Adrenal gland (tissue), 12 donors: ENCODE measurements around the gene GATAD2A. TPM values are rescaled to one million over a fixed set of nuclear protein-coding genes. Genes with fewer than 3 reads are reported as not detected.

Experiments used
- DNase-seq, 7 donors: peaks; one replicate each; pipeline ENCODE4 v3.0.0-alpha.2; 2019 to 2020
- H3K27ac ChIP-seq, 5 donors: fragments of 200-600 bp; sonication (generic) in 4 of 5; 1 replicate in 3 of 5; 2 replicates in 2 of 5; pipeline versions ENCODE4 v1.5.1 to v1.8.0; 2016 to 2020; ENCODE audit warnings: mild to moderate bottlenecking in 1 of 5
- H3K27me3 ChIP-seq: fragments of 200-600 bp; 2 replicates; pipeline ENCODE4 v1.8.0; 2021
- H3K36me3 ChIP-seq, 2 donors: fragments of 200-600 bp; replicated peaks in 1 of 2; 1 replicate in 1 of 2; 2 replicates in 1 of 2; pipeline versions ENCODE4 v1.5.1 to v1.8.0; 2018 to 2022
- H3K4me1 ChIP-seq, 2 donors: fragments of 200-600 bp; replicated peaks in 1 of 2; 1 replicate in 1 of 2; 2 replicates in 1 of 2; pipeline versions ENCODE4 v1.5.1 to v1.8.0; 2018 to 2021
- H3K4me3 ChIP-seq, 4 donors: fragments of 200-600 bp; sonication (generic) in 3 of 4; one replicate each; pipeline ENCODE4 v1.5.1; 2016 to 2018
- H3K9me3 ChIP-seq, 3 donors: fragments of 200-600 bp; sonication (generic) in 1 of 3; replicated peaks in 1 of 3; 1 replicate in 2 of 3; 2 replicates in 1 of 3; pipeline versions ENCODE4 v1.5.1 to v1.8.0; 2016 to 2021
- POLR2A ChIP-seq, 2 donors: fragments of 450-650 bp; IDR thresholded peaks; one replicate each; pipeline ENCODE4 v1.6.1; 2017; ENCODE audit warnings: antibody characterized with exemption in 2 of 2, mild to moderate bottlenecking in 2 of 2, moderate library complexity in 1 of 2
- WGBS, 4 donors: extraction: QIAGEN DNeasy Blood & Tissue Kit in 2 of 4; methylation state at CpG; one replicate each; pipeline versions ENCODE4 v1.1.5 to v1.1.7; 2013 to 2017; 5-methylcytosine and 5-hydroxymethylcytosine counted together
- intact Hi-C, 2 donors: fragments of 100-400 bp; cut with DNase I; formaldehyde crosslinking; loops; one replicate each; pipeline versions ENCODE4 v1.14.1 to v1.15.0; 2022 to 2023
- polyA plus RNA-seq, 3 donors: library from polyadenylated mRNA; stranded (reverse); fragments of 200-250 nt in 2 of 3; fragments of 350-450 nt in 1 of 3; fragmentation: Illumina TruSeq in 1 of 3; extraction: RNeasy Lipid Tissue Mini Kit (QIAGEN cat#74804) in 1 of 3; gene quantifications; one replicate each; pipeline ENCODE4 v1.2.3, GENCODE V29; 2013 to 2014
- total RNA-seq, 9 donors: library from RNA; depleted of rRNA in 4 of 9; stranded (reverse); fragments of >200 nt in 4 of 9; fragments of 120-200 nt in 1 of 9; fragmentation: NEBNext Ultra II Directional in 1 of 9; extraction: Animal tissue kit (Norgen Biotek cat#: 25700) in 1 of 9; gene quantifications; one replicate each; pipeline versions ENCODE4 v1.1.0 to v1.2.4, GENCODE V29; 2013 to 2023
- TF ChIP-seq, protein P1 (sequence below), 6 experiments: fragments of 450-650 bp in 4 of 6; fragments of 200-600 bp in 2 of 6; sonication (generic) in 1 of 6; IDR thresholded peaks; 1 replicate in 5 of 6; 2 replicates in 1 of 6; pipeline versions ENCODE4 v1.5.1 to v1.8.0; 2016 to 2021; ENCODE audit warnings: antibody characterized with exemption in 6 of 6, mild to moderate bottlenecking in 2 of 6, moderate library complexity in 1 of 6
- donor health status: healthy with polysubstance abuse.
- donor health status: Bipolar disorder and iron deficiency.
- donor health status: DM: yes; HTN: yes; CAD: no.
- donor health status: DM: no; HTN: no; CAD: no.
- donor health status: DM: no; HTN: no; CAD: no.
- donor health status: DM: yes; HTN: yes; CAD: no.

GATAD2A gene
- total and polyA plus RNA-seq, 12 donors, result 17.0 to 125 (median 61.9) TPM

DNA sequence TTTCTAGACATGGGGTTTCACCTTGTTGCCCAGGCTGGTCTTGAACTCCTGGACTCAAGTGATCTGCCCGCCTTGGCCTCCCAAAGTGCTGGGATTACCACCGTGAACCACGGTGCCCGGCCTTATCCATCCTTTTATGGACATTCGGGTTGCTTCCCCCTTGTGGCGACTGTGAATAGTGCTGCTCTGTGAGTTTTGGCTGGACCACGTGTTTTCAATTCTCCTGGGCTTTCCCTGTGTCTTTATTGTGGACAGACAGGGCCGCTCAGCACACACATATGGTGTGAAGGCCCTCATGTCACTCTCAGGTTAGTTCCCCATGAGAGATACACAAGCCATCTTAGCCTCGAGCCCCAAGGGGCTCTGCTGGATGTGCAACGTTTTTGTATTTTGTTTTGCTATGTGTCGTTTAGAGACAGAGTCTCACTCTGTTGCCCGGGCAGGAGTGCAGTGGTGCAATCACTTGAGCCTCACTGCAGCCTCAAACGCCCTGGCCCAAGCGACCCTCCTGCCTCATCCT, 44.3 kb upstream of the GATAD2A start:
- Histone ChIP-seq H3K36me3 (peaks cover 0 to 15% of the 10 kb centered on the region in 2 donors), H3K9me3 (no peaks in the 10 kb centered on the region), H3K27me3 (no peaks in the 10 kb centered on the region), H3K4me3 (no peak overlapping the region), H3K4me1 (no peaks in the 10 kb centered on the region), H3K27ac (no peak overlapping the region)
- peak; percentile 74 to 95 (median 81) for DNase-seq
- intact Hi-C loops, result no loop called here
- TF ChIP-seq, protein P1, sequence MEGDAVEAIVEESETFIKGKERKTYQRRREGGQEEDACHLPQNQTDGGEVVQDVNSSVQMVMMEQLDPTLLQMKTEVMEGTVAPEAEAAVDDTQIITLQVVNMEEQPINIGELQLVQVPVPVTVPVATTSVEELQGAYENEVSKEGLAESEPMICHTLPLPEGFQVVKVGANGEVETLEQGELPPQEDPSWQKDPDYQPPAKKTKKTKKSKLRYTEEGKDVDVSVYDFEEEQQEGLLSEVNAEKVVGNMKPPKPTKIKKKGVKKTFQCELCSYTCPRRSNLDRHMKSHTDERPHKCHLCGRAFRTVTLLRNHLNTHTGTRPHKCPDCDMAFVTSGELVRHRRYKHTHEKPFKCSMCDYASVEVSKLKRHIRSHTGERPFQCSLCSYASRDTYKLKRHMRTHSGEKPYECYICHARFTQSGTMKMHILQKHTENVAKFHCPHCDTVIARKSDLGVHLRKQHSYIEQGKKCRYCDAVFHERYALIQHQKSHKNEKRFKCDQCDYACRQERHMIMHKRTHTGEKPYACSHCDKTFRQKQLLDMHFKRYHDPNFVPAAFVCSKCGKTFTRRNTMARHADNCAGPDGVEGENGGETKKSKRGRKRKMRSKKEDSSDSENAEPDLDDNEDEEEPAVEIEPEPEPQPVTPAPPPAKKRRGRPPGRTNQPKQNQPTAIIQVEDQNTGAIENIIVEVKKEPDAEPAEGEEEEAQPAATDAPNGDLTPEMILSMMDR (IDR thresholded peaks at IDR 0.05), result peak; percentile 80 to 88 (median 82)
- no peak for TF ChIP-seq POLR2A (IDR thresholded peaks at IDR 0.05)
- 8 to 16% (median 13%) methylated on average over 13 to 14 of the region's 14 CpGs for WGBS, 4 donors

DNA sequence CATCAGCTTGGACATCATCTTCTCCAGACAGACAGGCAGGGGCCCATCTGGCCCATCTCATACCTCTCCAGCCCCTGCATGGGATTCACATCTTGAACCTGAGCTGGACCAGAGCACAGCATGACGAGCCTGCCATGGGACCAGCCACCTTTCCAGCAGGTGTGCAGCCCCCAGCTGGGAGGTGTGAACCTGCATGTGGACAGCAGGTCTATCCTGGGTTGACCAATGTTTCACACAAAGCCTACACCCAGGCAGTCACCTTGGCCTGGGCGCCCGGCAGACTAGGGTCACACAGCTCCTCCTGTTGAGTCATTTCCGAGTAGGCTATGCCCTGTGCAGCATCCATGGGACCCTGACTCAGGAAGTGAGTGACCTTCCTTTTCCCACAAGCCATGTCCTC, 43.4 kb upstream of the GATAD2A start:
- H3K4me1 ChIP-seq, result peaks cover 0 to 5% of the 10 kb centered on the region in 2 donors
- WGBS, 4 donors, result 74 to 85% (median 76%) methylated on average over 4 of the region's 4 CpGs; no CpG with 5 or more reads in 1 of the 4 donors
- no peak overlapping the region for H3K4me3 ChIP-seq
- peaks cover 0 to 6% of the 10 kb centered on the region in 2 donors for H3K36me3 ChIP-seq
- H3K27ac ChIP-seq, result no peak overlapping the region
- no peaks in the 10 kb centered on the region for H3K9me3 ChIP-seq
- no peak for DNase-seq
- TF ChIP-seq POLR2A (IDR thresholded peaks at IDR 0.05), result no peak
- TF ChIP-seq, protein P1 (IDR thresholded peaks at IDR 0.05), result no peak
- intact Hi-C loops, result no loop called here
- H3K27me3 ChIP-seq, result no peaks in the 10 kb centered on the region

DNA sequence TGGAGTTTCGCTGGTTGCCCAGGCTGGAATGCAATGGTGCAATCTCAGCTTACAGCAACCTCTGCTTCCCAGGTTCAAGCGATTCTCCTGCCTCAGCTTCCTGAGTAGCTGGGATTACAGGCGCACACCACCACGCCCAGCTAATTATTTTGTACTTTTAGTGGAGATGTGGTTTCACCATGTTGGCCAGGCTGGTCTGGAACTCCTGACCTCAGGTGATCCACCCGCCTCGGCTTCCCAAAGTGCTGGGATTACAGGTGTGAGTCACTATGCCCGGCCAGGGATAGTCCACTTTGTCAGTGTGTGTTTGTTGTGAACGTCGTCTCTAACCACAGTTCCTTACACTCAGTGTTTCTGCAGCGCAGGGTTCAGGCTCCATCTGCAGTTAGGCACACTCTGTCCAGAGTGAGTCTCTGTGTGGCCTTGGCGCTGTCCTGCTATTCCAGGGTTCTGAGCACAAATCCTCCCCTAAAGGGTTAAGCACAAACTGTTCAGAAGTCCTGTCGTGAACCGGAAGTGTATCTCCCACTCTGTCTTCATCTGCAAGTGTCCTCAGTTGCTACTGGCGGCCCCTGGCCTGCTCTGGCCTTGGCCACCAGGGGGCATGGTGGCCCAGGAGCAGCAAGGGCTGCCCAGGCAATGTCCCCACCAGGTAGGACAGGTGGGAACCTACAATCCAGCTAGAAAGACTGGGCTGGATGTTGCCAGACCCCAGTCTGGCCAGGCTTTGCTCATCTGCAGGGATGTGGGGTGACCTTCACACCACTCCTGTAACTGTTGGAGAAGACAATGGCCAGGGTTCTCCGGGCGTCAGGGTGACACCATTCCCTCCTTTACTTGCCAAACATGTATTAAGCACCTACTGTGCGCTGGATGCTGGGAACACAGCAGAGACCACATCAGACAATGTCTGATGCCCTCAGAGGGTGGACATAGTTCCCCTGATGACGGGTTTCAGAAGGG, 38.8 kb upstream of the GATAD2A start:
- Histone ChIP-seq H3K36me3 (no peaks in the 10 kb centered on the region), H3K27ac (peak overlapping the region in 1 of 5 donors; percentile 24), H3K27me3 (no peaks in the 10 kb centered on the region), H3K4me3 (no peak overlapping the region), H3K9me3 (no peaks in the 10 kb centered on the region), H3K4me1 (peaks cover 0 to 5% of the 10 kb centered on the region in 2 donors)
- no peak for TF ChIP-seq POLR2A (IDR thresholded peaks at IDR 0.05)
- TF ChIP-seq, protein P1 (IDR thresholded peaks at IDR 0.05), result peak; percentile 87 to 97 (median 96)
- WGBS, 4 donors, result 42 to 67% (median 48%) methylated on average over 7 to 18 of the region's 18 CpGs
- intact Hi-C loops, result loop anchor here (2.0 to 5.0 kb wide), 2 partner anchors 124 to 126 kb away; no protein-coding TSS in a partner anchor
- peak; percentile 59 to 89 (median 77) for DNase-seq

DNA sequence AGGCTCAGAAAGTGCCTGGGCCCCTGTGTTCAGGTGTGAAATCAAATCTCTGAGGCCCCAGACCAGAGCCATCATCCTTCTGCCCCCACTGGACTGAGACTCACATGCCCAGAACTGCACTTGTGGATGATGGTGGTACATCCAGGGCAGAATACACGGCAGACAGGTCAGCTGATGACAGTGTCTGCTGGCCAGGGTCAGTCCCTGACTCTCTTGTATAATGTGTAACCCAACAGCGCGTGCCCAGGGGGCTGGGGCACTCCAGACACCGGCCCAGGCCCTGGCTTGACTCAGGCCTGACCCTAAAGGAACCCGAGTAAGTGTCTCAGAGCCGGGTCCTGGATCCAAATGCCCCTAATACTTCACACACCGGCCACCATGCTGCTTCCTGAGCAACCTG, 37.4 kb upstream of the GATAD2A start:
- DNase-seq, result no peak
- peaks cover 0 to 5% of the 10 kb centered on the region in 2 donors for H3K4me1 ChIP-seq
- H3K4me3 ChIP-seq, result no peak overlapping the region
- 80 to 100% (median 87%) methylated on average over 1 to 7 of the region's 7 CpGs for WGBS, 4 donors
- no peaks in the 10 kb centered on the region for H3K36me3 ChIP-seq
- no peak overlapping the region for H3K27ac ChIP-seq
- H3K9me3 ChIP-seq, result no peaks in the 10 kb centered on the region
- intact Hi-C loops, result loop anchor here in 1 of 2 donors (5.0 kb wide), 1 partner anchor 124 kb away; no protein-coding TSS in a partner anchor
- TF ChIP-seq, protein P1 (IDR thresholded peaks at IDR 0.05), result no peak
- TF ChIP-seq POLR2A (IDR thresholded peaks at IDR 0.05), result no peak
- no peaks in the 10 kb centered on the region for H3K27me3 ChIP-seq
